GM13977 (cell line): ENCODE measurements around the gene COL4A5.
"Not testable (repeated sequence)": the region's sequence is repeated elsewhere in the genome, so short reads cannot be mapped to it uniquely, and the experiment has no call there.

ENCODE experiments used
- DNase-seq: peaks from one replicate; pipeline ENCODE4 v3.0.0; 2012; ENCODE audit warnings: low spot score
- CTCF ChIP-seq: IDR thresholded peaks from 2 replicates; pipeline ENCODE4 v1.5.1; 2012; ENCODE audit warnings: mild to moderate bottlenecking, control low read depth; ENCODE audit not compliant: insufficient read depth; ENCODE audit errors: extremely low read depth, missing control alignments
- in situ Hi-C: fragments of 300-500 bp; cut with MboI; formaldehyde crosslinking; loops from one replicate; pipeline ENCODE4 v1.12.0; 2022; ENCODE audit warnings: low sequenced_read_pairs, low pct_unique_long_range_greater_than_20kb, mixed read lengths, inconsistent platforms; ENCODE audit not compliant: unreplicated experiment

The COL4A5 gene

DNA sequence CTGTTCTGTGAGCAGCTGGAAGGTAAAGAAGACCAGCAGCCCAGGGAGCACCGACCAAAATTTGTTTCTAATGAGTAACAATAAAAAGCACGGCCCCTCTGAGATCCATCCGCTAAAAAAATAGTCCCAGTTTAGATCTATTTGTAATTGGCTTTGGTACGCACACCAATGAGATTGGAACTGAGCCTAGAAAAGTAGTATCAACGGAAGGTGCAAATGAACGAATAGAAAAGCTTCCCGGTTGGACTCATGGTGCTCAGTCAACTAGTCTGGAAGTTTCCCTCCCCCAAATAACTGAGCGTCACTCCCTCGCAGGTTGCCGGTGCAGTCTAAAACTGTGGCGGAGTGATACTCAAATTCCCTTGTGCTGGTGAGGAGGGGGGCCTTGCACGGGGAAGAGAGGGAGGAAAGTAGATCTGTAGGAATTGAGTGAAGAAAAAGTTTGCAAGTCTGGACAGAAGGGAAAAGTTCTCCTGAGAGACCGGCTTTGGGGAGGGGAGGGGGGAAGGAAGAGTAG lies at the start of gene COL4A5:
Gene COL4A5, plus strand, starts transcription at position 413 of the 517 bp plus-strand sequence. CDS start 288 bp downstream, outside the sequence.
- in situ Hi-C loops = no loop called here
- DNase-seq = no peak
- no peak for TF ChIP-seq CTCF

DNA sequence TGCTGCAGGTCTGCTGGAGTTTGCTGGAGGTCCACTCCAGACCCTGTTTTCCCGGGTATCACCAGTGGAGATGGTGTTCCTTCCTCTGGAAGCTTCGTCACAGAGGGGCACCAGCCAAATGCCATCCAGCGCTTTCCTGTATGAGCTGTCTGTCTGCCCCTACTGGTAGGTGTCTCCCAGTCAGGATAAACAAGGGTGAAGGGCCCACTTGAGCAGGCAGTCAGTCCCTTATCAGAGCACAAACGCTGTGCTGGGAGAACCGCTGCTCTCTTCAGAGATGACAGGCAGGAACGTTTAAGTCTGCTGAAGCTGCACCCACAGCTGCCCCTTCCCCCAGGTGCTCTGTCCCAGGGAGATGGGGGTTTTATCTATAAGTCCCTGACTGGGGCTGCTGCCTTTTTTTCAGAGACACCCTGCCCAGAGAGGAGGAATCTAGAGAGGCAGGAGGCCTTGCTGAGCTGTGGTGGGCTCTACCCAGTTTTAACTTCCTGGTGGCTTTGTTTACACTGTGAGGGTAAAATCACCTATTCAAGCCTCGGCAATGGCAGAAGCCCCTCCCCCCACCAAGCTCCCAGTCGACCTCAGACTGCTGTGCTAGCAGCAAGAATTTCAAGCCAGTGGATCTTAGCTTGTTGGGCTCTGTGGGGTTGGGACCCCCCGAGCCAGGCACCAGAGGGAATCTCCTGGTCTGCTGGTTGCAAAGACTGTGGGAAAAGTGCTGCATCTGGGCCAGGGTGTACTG lies 48.5 kb upstream of the COL4A5 start:
- DNase-seq, in situ Hi-C loops: not testable (repeated sequence)

DNA sequence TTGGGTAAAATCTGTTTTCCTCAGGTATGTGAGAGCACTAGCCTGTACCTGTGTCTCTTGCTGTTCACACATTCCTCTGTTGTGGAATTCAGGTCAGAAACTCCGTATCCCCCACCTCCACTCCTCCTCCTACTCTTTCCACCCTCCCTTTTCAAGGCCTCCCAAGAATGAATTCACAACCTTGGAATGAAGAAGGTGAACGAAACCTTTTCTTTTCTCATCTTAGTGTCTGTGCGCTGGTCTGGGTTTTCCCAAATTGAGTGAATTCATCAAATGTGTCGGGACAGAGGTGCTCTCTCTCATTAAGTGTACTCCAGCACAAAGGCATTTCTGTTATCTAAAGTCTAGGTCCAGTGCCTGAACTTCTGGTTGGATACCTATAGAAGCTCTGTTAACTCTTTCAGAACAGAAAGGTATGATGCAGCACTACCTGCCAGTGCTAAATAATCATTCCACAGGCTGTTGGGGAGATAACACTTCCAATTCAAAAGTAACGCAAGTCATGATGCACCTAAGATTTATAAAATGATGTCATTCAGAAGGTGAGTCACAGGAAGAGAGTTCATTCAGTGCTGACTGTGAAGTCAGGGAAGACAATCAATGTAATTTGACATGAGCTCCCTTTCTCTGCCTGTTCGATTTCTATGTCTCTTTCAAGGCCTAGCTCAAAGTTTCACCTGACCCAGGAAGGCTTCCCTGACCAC lies 43.3 kb upstream of the COL4A5 start:
- in situ Hi-C loops = no loop called here
- TF ChIP-seq CTCF = no peak
- DNase-seq = no peak

DNA sequence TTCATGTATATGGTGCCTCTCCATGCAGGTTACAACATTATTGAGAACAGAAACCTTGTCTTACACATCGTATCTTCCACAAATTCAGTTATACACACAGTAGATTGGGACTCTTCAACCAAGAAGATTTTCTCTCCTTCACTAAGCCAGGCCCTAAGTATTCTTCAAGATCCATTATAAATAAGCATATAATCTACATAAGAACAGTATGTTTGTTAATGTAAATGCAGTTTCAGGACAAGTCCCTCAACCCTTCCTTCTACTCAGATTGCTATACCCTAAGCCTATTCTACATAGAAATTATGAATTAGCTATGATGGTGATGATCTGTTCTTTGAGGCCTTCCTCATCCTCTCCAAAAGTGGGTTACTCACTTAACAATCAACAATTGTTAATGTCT lies 42.7 kb upstream of the COL4A5 start:
- no peak for DNase-seq
- in situ Hi-C loops = no loop called here
- no peak for TF ChIP-seq CTCF

- in situ Hi-C loops = no loop called here
- DNase-seq = no peak
- no peak for TF ChIP-seq CTCF
These were observed 41.8 kb upstream of the COL4A5 start for GRCh38 chrX:108397627-108398391.

- no peak for DNase-seq
These were observed 40.0 kb upstream of the COL4A5 start for GRCh38 chrX:108399418-108400165.

More at GRCh38 chrX:108399418-108400165, 40.0 kb upstream of the COL4A5 start:
- no peak for TF ChIP-seq CTCF
- in situ Hi-C loops = no loop called here
